ENCODE data around the gene PLK2.

GRCh38 chr5:58504766-58505165 lies 44.9 kb upstream of the PLK2 start:
- TF ChIP-seq CTCF (IDR thresholded peaks at IDR 0.05 in 8 of 11, conservative IDR thresholded peaks at IDR 0.05 in 3 of 11) (no peak), POLR2A (IDR thresholded peaks at IDR 0.05) (no peak)

Measured in spleen (tissue), 7 donors.